Activated CD8-positive, alpha-beta memory T cell treated with anti-CD3 and anti-CD28 coated beads, Interleukin-2, amount 50 U/mL, for 24 hours (primary cell): ENCODE results near the gene LRP1.

Experiments
- DNase-seq: peaks from one replicate; pipeline ENCODE4 v3.0.0-alpha.2; 2020; ENCODE audit errors: extremely low read depth

LRP1 gene

GRCh38 chr12:57223191-57224165 lies 95.2 kb downstream of the LRP1 start:
- no peak for DNase-seq

GRCh38 chr12:57224278-57224972 lies 96.1 kb downstream of the LRP1 start:
- no peak for DNase-seq

GRCh38 chr12:57224973-57225679 lies 96.8 kb downstream of the LRP1 start:
- DNase-seq, result no peak

- DNase-seq, result no peak
Measured at GRCh38 chr12:57225680-57226210, 97.5 kb downstream of the LRP1 start.

- no peak for DNase-seq
Measured at GRCh38 chr12:57226588-57227314, 98.5 kb downstream of the LRP1 start.

- DNase-seq, result no peak
Measured at GRCh38 chr12:57227315-57228115, 99.2 kb downstream of the LRP1 start.

GRCh38 chr12:57229046-57229633 lies 100.9 kb downstream of the LRP1 start:
- DNase-seq, result no peak

- peak; percentile 95 for DNase-seq
Measured at GRCh38 chr12:57229634-57230380, 101.5 kb downstream of the LRP1 start, which contains the start of gene SHMT2. Gene SHMT2 (plus strand): TSS chr12:57229711. CDS start chr12:57229779, 68 bp downstream.

GRCh38 chr12:57230381-57231155 lies 102.3 kb downstream of the LRP1 start:
- no peak for DNase-seq

- no peak for DNase-seq
Measured at GRCh38 chr12:57231276-57232021, 103.2 kb downstream of the LRP1 start.

- no peak for DNase-seq
Measured at GRCh38 chr12:57232156-57232756, 104.0 kb downstream of the LRP1 start.

GRCh38 chr12:57233357-57234232 lies 105.3 kb downstream of the LRP1 start:
- no peak for DNase-seq

GRCh38 chr12:57234233-57234570 lies 105.9 kb downstream of the LRP1 start:
- DNase-seq, result no peak

GRCh38 chr12:57234571-57235016 lies 106.3 kb downstream of the LRP1 start:
- DNase-seq, result no peak

GRCh38 chr12:57235017-57235727 lies 106.9 kb downstream of the LRP1 start:
- no peak for DNase-seq

- no peak for DNase-seq
Measured at GRCh38 chr12:57235728-57236131, 107.4 kb downstream of the LRP1 start.
